Common myeloid progenitor, CD34-positive (primary cell): ENCODE results near the gene TMEM132D.

Experiments used
- CTCF ChIA-PET: fragments of 350-600 bp; sonication (Branson Sonifier 250); formaldehyde crosslinking; loops from one replicate; lab custom pipeline; 2021; ENCODE audit warnings: antibody characterized with exemption; lab: Charles Lee
- POLR2A ChIA-PET: fragments of 350-600 bp; sonication (Branson Sonifier 250); formaldehyde crosslinking; loops from one replicate; lab custom pipeline; 2021; ENCODE audit warnings: antibody characterized with exemption; lab: Charles Lee
- DNase-seq, 3 donors: peaks; one replicate each; pipeline versions ENCODE4 v3.0.0 to v3.0.0-alpha.2; 2013
- H3K27ac ChIP-seq, 2 experiments: 1 replicate in 1 of 2; 2 replicates in 1 of 2; pipeline ENCODE4 v1.7.0; 2013; ENCODE audit warnings: inconsistent platforms in 2 of 2, low read length in 2 of 2, mild to moderate bottlenecking in 2 of 2, low read depth in 1 of 2, moderate library complexity in 1 of 2; ENCODE audit not compliant: severe bottlenecking in 2 of 2, insufficient read depth in 1 of 2, poor library complexity in 1 of 2
- H3K27me3 ChIP-seq, 5 experiments: replicated peaks in 2 of 5; 1 replicate in 3 of 5; 2 replicates in 2 of 5; pipeline versions ENCODE4 v1.6.1 to v1.7.0; 2013; ENCODE audit warnings: low read length in 4 of 5, mild to moderate bottlenecking in 2 of 5, moderate library complexity in 2 of 5, inconsistent platforms in 1 of 5; ENCODE audit not compliant: insufficient read depth in 5 of 5, control insufficient read depth in 4 of 5
- H3K36me3 ChIP-seq, 4 experiments: 1 replicate in 2 of 4; 2 replicates in 2 of 4; pipeline versions ENCODE4 v1.6.1 to v1.7.0; 2013; ENCODE audit warnings: low read length in 3 of 4, control low read depth in 1 of 4, mild to moderate bottlenecking in 1 of 4; ENCODE audit not compliant: control insufficient read depth in 4 of 4, insufficient read depth in 4 of 4
- H3K4me1 ChIP-seq, 4 experiments: 1 replicate in 3 of 4; 2 replicates in 1 of 4; pipeline versions ENCODE4 v1.6.1 to v1.7.1; 2013; ENCODE audit warnings: low read length in 3 of 4, mild to moderate bottlenecking in 3 of 4, control low read depth in 1 of 4, inconsistent platforms in 1 of 4, moderate library complexity in 1 of 4; ENCODE audit not compliant: control insufficient read depth in 4 of 4, insufficient read depth in 4 of 4; ENCODE audit errors: control extremely low read depth in 1 of 4
- H3K4me3 ChIP-seq, 7 experiments: 1 replicate in 4 of 7; 2 replicates in 3 of 7; pipeline versions ENCODE4 v1.5.1 to v1.7.0; 2013; ENCODE audit warnings: mild to moderate bottlenecking in 7 of 7, low read length in 6 of 7, moderate library complexity in 6 of 7, inconsistent platforms in 2 of 7, low read depth in 2 of 7, control low read depth in 1 of 7; ENCODE audit not compliant: insufficient read depth in 4 of 7, control insufficient read depth in 1 of 7; ENCODE audit errors: extremely low read depth in 1 of 7
- H3K9me3 ChIP-seq, 5 experiments: 1 replicate in 4 of 5; 2 replicates in 1 of 5; pipeline versions ENCODE4 v1.6.1 to v1.7.1; 2013; ENCODE audit warnings: low read length in 4 of 5, mild to moderate bottlenecking in 2 of 5, inconsistent platforms in 1 of 5, low read depth in 1 of 5, moderate library complexity in 1 of 5; ENCODE audit not compliant: control insufficient read depth in 4 of 5, insufficient read depth in 2 of 5; ENCODE audit errors: control extremely low read depth in 1 of 5
- WGBS: methylation state at CpG from one replicate; pipeline ENCODE4 v1.1.5; 2013; ENCODE audit not compliant: insufficient coverage; 5-methylcytosine and 5-hydroxymethylcytosine counted together

The TMEM132D gene

DNA sequence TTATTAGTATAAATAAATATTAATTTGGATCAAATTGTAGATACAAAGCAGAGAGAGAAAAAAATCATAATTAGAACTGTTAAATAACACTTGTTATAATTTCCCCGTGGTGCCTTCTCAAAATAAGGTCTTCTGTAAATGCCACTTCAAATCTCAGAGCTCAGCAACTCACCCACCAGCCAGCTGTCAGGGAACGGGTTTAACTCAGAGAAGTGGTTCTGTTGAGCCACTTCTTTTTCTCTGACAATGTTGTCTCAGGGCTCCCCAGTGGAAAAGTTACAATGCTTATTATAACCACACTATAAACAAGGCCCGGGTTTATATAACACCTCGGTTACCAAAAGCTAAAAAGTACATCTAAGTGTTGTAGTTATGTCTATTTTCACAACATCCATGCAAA lies 598.0 kb downstream of the TMEM132D start:
- CTCF ChIA-PET, result no interaction called here
- Histone ChIP-seq H3K36me3 (no peaks in the 10 kb centered on the region), H3K27ac (no peak overlapping the region), H3K9me3 (peaks cover 0 to 8% (median 0%) of the 10 kb centered on the region in 5 experiments), H3K27me3 (no peaks in the 10 kb centered on the region), H3K4me3 (no peak overlapping the region), H3K4me1 (no peaks in the 10 kb centered on the region)
- POLR2A ChIA-PET, result no interaction called here
- WGBS, result 69% methylated on average over 2 of the region's 4 CpGs
- DNase-seq, result no peak

DNA sequence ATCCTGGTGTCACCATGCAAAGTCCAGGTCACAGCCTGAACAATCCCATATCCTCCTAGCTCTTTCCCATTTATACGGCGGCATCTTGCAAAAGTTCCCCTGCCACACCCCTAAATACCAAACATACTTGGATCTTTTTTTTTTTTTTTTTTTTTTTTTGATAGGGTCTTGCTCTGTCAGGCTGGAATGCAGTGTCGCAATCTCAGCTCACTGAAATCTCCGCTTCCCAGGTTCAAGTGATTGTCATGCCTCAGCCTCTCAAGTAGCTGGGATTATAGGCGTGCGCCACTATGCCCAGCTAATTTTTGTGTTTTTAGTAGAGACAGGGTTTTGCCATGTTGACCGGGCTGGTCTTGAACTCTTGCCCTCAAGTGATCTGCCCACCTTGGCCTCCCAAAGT lies 599.3 kb downstream of the TMEM132D start:
- Histone ChIP-seq H3K4me1 (no peaks in the 10 kb centered on the region), H3K36me3 (no peaks in the 10 kb centered on the region), H3K27ac (no peak overlapping the region), H3K27me3 (no peaks in the 10 kb centered on the region), H3K4me3 (no peak overlapping the region), H3K9me3 (peaks cover 0 to 8% (median 0%) of the 10 kb centered on the region in 5 experiments)
- 100% methylated on average over 7 of the region's 7 CpGs for WGBS
- CTCF ChIA-PET, result no interaction called here
- POLR2A ChIA-PET, result no interaction called here
- DNase-seq, result no peak

DNA sequence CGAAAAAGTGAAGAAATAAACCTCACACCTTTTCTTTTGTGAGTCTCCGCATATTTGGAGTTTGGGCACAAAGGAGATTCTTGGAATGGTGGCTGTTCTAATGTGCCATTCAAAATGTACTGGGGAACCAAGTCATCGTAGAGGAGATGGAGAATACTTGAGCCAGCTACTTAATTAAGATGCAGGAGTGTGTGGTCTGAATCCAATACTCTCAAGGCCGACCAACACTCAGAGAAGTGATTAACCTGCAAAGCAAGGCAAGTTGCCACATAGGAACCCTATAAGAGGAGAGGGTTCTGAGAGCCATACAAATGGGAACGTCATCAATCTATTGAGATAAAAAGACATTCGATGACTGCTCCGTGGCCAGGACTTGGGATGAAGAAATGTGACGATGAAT lies 603.8 kb downstream of the TMEM132D start:
- ChIA-PET POLR2A (no interaction called here), CTCF (no interaction called here)
- H3K4me1 ChIP-seq, result no peaks in the 10 kb centered on the region
- WGBS, result 100% methylated on average over 7 of the region's 8 CpGs
- no peak for DNase-seq
- no peaks in the 10 kb centered on the region for H3K36me3 ChIP-seq
- no peak overlapping the region for H3K27ac ChIP-seq
- peaks cover 0 to 8% (median 3%) of the 10 kb centered on the region in 5 experiments for H3K9me3 ChIP-seq
- H3K27me3 ChIP-seq, result no peaks in the 10 kb centered on the region
- H3K4me3 ChIP-seq, result no peak overlapping the region

DNA sequence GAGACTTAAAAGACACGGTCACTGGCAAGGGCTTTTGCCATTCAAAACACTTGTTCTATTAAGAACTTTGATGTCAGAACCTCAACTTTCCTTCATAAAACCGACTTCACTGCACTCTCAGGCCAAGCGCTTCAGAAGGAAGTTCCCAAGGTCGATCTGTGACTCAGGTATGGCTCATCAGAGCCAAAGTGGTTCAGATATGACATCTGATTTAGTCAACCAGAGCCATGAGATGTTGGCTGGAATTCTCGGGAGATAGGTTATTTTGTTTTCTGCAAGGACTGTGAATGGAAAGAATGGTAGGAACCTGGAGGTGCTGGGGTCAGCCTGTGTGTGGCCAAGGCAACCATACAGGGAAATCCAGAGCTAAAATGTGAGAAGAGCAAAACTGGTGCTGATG lies 604.9 kb downstream of the TMEM132D start:
- ChIA-PET POLR2A (no interaction called here), CTCF (no interaction called here)
- 92% methylated on average over 5 of the region's 5 CpGs for WGBS
- Histone ChIP-seq H3K9me3 (peaks cover 0 to 8% (median 3%) of the 10 kb centered on the region in 5 experiments), H3K4me1 (no peaks in the 10 kb centered on the region), H3K4me3 (no peak overlapping the region), H3K36me3 (no peaks in the 10 kb centered on the region), H3K27ac (no peak overlapping the region), H3K27me3 (no peaks in the 10 kb centered on the region)
- no peak for DNase-seq

DNA sequence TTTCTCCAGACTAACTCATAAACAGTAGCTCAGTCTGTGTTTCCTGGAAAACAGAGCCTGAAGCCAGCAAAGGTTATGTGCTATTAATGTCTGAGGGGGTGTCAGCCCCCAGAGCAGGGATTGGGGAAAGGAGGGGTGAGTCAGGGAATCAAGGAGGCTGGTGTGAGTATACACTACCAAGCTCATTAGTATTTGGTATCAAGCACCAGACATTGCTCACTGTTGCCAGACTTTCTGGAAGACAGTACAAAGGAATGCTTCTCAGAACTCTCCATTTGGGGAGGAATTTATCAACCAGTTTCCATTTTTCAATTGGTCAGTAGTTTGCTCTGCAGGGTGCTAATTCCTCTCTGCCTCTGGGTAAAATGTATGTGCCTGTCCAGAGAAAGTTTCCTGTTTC lies 607.2 kb downstream of the TMEM132D start:
- Histone ChIP-seq H3K4me3 (no peak overlapping the region), H3K9me3 (peaks cover 0 to 3% (median 0%) of the 10 kb centered on the region in 5 experiments), H3K4me1 (no peaks in the 10 kb centered on the region), H3K36me3 (no peaks in the 10 kb centered on the region), H3K27me3 (no peaks in the 10 kb centered on the region), H3K27ac (no peak overlapping the region)
- CTCF ChIA-PET, result no interaction called here
- POLR2A ChIA-PET, result no interaction called here
- no peak for DNase-seq

DNA sequence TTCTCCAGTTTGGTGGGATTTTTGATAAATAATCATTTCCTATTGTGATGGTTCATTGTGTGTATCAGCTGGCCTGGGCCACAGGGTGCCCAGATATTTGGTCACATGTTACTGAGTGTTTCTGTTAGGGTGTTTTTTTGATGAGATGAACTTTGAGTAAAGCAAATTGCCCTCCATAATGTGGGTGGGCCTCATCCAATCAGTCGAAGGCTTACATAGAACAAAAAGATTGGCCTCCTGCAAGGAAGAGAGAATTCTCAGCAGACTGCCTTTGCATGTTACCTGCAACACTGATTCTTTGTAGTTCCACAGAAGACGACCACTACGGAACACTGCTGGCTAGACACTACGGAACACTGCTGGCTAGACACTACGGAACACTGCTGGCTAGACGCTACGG lies 609.0 kb downstream of the TMEM132D start:
- Histone ChIP-seq H3K4me1 (no peaks in the 10 kb centered on the region), H3K9me3 (peaks cover 0 to 3% (median 0%) of the 10 kb centered on the region in 5 experiments), H3K4me3 (no peak overlapping the region), H3K36me3 (no peaks in the 10 kb centered on the region), H3K27me3 (no peaks in the 10 kb centered on the region), H3K27ac (no peak overlapping the region)
- no peak for DNase-seq
- 95% methylated on average over 7 of the region's 7 CpGs for WGBS
- ChIA-PET CTCF (no interaction called here), POLR2A (no interaction called here)

DNA sequence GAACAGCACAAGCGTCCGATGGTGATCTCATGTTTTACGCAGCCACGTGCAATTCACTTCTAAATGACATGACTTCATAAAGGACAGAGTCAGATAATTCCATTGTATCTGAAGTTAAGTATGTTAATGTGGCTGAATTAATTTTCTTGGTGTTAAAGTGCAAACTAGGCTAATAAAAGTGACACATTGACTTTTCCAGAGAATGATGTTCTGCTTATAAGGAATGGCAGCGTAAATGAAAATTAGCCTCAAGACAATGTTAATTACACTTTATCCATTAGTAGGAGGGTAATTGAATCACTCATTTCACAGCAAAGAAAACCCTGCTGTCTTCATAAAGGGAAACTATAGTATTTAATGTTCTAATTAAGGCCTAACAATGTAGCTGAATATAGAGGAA lies 624.1 kb downstream of the TMEM132D start:
- no peaks in the 10 kb centered on the region for H3K9me3 ChIP-seq
- CTCF ChIA-PET, result no interaction called here

More for the DNA sequence above, 624.1 kb downstream of the TMEM132D start:
- no peak for DNase-seq
- no peak overlapping the region for H3K4me3 ChIP-seq
- 96% methylated on average over 4 of the region's 5 CpGs for WGBS
- POLR2A ChIA-PET, result no interaction called here
- H3K36me3 ChIP-seq, result no peaks in the 10 kb centered on the region
- no peaks in the 10 kb centered on the region for H3K4me1 ChIP-seq
- no peak overlapping the region for H3K27ac ChIP-seq
- H3K27me3 ChIP-seq, result no peaks in the 10 kb centered on the region
